Measurements from ENCODE around the gene CEP290.
A peak's percentile ranks its signal among the peaks of the same experiment; 100 is the strongest.

The CEP290 gene, protein sequence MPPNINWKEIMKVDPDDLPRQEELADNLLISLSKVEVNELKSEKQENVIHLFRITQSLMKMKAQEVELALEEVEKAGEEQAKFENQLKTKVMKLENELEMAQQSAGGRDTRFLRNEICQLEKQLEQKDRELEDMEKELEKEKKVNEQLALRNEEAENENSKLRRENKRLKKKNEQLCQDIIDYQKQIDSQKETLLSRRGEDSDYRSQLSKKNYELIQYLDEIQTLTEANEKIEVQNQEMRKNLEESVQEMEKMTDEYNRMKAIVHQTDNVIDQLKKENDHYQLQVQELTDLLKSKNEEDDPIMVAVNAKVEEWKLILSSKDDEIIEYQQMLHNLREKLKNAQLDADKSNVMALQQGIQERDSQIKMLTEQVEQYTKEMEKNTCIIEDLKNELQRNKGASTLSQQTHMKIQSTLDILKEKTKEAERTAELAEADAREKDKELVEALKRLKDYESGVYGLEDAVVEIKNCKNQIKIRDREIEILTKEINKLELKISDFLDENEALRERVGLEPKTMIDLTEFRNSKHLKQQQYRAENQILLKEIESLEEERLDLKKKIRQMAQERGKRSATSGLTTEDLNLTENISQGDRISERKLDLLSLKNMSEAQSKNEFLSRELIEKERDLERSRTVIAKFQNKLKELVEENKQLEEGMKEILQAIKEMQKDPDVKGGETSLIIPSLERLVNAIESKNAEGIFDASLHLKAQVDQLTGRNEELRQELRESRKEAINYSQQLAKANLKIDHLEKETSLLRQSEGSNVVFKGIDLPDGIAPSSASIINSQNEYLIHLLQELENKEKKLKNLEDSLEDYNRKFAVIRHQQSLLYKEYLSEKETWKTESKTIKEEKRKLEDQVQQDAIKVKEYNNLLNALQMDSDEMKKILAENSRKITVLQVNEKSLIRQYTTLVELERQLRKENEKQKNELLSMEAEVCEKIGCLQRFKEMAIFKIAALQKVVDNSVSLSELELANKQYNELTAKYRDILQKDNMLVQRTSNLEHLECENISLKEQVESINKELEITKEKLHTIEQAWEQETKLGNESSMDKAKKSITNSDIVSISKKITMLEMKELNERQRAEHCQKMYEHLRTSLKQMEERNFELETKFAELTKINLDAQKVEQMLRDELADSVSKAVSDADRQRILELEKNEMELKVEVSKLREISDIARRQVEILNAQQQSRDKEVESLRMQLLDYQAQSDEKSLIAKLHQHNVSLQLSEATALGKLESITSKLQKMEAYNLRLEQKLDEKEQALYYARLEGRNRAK (N-terminal part only)

GRCh38 chr12:88141774-88142609 lies at the start of gene CEP290, which contains the start of gene TMTC3:
Gene CEP290, minus strand, starts transcription at chr12:88142088. Its CDS starts 781 bp downstream, at chr12:88141307.
Gene TMTC3, plus strand, starts transcription at chr12:88142307. Its CDS starts 6,009 bp downstream, at chr12:88148316.
- DNase-seq: peak; percentile 99

DNA sequence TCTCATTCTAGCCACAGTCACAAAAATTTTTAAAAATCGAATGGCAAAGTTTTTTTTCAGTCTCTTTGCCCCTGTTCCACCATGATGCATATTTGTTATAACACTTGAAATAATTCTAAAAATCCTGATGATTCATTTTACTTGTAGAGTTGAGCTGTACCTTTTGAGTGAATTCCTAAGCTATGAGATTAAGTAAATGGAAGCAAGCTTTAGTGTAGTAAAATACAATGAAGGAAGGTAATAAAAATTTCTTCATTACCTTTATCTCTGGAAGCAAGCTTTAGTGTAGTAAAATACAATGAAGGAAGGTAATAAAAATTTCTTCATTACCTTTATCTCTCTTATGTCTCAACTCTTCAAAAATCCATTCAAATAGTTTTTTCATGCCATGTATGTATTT lies 46.3 kb upstream of the CEP290 start:
- no peak for DNase-seq

GRCh38 chr12:88187571-88187970 lies 45.7 kb upstream of the CEP290 start:
- DNase-seq: no peak

- DNase-seq: no peak
These were observed 44.1 kb upstream of the CEP290 start for GRCh38 chr12:88185988-88186387.

GRCh38 chr12:88185279-88185678 lies 43.4 kb upstream of the CEP290 start:
- no peak for DNase-seq

DNA sequence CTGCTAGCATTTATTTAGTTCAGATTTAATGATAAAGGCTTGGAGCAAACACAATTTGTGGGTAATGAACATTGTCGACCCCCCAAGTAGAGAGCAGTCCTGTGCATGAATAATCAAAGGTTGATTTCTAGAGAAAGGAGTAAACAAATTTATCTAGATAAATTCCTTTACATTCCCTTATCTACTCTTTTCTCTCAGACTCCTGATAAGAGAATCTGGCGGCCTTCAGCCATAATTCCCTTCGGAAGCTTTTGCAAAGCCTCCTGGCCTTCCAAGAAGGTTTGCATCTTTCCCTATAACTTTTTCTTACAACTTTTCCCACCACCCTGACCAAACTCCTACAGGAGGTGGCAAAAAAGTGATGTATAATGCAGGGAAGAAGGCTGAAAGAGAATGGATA lies 42.3 kb upstream of the CEP290 start:
- no peak for DNase-seq

GRCh38 chr12:88182416-88182815 lies 40.5 kb upstream of the CEP290 start:
- no peak for DNase-seq

DNA sequence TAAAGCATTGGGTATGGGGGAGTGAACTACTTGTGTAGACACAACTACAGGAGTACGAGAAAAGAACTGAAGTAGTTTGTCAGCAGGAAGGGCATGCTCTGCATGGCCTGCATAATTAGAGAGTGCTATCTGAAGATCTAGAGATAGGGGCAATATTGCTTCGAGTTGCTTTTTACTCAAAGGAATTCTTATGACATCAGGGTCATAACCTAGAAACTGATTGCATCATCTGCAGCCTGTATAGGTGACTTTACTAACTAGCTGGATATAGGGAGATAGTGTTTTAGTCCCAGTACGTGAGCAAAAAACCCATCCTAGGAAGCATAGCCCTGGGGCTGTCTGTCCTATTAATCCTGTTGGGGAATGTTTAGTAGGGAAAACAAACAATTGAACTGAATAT lies 40.0 kb upstream of the CEP290 start:
- DNase-seq: no peak

- DNase-seq: no peak
These were observed 37.6 kb upstream of the CEP290 start for GRCh38 chr12:88179436-88180014.

- no peak for DNase-seq
These were observed 33.7 kb upstream of the CEP290 start for GRCh38 chr12:88175544-88175943.

- no peak for DNase-seq
These were observed 31.0 kb upstream of the CEP290 start for GRCh38 chr12:88172844-88173407.

GRCh38 chr12:88167384-88167783 lies 25.5 kb upstream of the CEP290 start:
- DNase-seq: no peak

DNA sequence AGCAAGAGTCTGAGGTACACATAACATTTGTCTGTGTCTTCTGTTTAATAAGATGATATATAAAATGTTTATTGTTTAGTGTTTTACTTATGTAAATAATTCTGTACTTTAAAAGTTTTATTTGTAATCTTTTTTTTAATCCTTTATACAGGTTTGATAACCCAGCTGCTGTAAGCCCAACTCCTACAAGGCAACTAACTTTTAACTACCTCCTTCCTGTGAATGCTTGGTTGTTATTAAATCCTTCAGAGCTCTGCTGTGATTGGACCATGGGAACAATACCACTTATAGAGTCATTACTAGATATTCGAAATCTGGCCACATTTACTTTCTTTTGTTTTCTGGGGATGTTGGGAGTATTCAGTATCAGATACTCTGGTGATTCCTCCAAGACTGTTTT lies 24.3 kb upstream of the CEP290 start:
- DNase-seq: no peak

DNA sequence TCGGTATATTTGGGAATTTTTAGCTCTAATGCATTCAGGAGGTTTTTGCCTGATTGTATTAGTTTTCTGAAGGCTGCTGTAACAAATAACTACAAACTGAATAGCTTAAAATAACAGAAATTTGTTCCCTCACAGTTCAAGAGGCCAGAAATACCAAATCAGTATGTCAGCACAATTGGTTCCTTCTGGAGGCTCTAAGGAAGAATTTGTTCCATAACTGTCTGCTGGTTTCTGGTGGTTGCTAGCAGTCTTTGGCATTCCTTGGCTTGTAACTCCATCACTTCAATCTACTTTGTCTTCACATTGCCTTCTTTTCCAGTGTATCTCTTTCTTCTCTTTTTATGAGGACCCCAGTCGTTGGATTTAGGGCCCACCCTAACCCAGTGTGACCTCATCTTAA lies 21.5 kb upstream of the CEP290 start:
- DNase-seq: no peak

- DNase-seq: no peak
These were observed 14.3 kb upstream of the CEP290 start for GRCh38 chr12:88156075-88156654.

GRCh38 chr12:88153959-88154358 lies 12.1 kb upstream of the CEP290 start:
- peak; percentile 15 for DNase-seq

DNA sequence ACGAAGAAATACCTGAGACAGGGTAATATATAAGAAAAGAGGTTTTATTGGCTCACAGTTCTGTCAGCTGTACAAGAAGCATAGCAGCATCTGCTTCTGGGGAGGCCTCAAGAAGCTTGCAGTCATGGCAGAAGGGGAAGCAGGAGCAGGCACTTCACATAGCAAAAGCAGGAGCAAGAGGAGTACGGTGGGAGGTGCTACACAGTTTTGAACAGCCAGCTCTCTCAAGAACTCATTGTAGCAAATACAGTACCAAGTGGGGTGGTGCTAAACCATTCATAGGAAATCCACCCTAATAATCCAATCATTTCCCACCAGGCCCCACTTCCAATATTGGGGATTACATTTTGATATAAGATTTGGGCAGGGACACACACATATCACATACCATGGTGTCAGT lies 8.2 kb upstream of the CEP290 start:
- DNase-seq: no peak

- no peak for DNase-seq
These were observed 3.9 kb upstream of the CEP290 start for GRCh38 chr12:88145567-88146505.

DNA sequence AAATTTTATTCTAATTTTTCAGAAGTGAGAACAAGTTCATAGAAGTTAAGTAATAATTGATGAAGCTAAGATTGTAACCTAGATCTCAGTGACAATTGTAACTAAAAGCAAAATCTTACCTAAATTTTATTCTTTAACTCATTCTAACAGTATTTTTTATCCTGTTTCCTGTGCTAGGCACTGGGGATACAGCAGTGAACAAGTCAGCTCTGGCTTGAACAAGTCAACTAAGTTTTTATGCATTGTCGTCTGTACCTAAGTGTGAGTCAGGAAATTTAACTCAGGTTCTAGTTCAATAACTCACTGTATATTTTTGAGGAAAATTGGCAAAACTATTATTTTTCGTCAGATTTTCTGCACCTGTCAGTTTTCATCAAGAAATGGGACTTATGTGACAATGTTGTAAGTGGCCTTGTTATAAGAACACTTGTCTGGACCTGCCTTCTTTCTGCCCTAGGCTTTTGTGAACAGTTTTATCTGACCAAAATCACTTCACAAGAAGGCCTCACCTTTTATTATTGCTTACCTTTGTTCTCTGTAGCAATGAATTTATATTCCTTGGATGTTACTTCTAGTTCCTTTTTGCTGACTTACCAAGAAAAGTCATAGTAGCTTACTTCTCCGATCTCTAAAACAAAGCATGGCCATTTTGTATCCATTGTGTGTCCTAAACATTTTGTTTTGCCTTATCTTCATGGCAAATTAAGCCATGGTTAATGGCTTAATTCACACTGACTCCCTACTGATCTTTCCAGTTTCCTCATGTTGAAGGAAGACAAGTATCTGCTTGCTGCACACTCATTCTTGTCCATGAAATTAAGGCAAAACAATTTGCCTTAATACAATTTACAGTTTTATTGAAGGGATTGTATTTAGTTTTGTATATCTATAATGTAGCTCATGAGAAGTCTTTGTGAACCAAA lies 2.9 kb upstream of the CEP290 start:
- no peak for DNase-seq

All from NCI-H82 (cell line).